ENCODE data around the gene MORN5.

DNA sequence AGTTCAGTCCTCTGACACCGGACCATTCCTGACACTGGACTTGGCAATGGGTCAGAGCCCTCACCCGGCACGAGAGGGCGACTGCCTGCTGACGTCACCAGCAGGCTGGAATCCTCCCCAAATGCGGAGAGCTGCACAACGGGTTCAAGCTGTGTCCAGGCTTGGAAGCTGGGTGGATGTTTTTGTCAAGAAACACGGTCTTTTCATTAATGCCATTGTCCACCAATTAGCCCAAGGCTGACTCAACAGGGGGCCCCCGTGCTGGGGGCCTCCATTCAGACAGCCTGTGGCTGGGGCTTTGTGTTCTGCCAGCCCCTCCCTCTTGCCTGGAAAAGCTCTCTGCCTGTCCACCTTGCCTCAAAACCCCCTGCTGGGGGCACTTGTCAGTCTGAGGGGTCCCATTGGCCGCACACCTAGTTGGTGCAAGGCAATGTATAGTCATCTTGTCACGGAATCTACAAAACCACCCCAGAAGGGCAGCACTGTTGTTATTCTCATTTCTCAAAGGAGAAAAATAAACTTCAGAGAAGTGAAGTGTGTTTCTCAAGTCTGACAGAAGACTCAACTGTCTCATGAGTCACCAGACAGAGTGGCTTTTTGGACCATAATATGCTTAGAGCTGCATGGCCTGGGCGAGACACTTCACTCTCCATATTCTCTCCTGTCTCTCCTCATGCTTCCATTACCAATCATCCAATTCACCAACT lies 24.7 kb upstream of the MORN5 start:
- TF ChIP-seq, protein P1, sequence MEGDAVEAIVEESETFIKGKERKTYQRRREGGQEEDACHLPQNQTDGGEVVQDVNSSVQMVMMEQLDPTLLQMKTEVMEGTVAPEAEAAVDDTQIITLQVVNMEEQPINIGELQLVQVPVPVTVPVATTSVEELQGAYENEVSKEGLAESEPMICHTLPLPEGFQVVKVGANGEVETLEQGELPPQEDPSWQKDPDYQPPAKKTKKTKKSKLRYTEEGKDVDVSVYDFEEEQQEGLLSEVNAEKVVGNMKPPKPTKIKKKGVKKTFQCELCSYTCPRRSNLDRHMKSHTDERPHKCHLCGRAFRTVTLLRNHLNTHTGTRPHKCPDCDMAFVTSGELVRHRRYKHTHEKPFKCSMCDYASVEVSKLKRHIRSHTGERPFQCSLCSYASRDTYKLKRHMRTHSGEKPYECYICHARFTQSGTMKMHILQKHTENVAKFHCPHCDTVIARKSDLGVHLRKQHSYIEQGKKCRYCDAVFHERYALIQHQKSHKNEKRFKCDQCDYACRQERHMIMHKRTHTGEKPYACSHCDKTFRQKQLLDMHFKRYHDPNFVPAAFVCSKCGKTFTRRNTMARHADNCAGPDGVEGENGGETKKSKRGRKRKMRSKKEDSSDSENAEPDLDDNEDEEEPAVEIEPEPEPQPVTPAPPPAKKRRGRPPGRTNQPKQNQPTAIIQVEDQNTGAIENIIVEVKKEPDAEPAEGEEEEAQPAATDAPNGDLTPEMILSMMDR (IDR thresholded peaks at IDR 0.05), result no peak
- TF ChIP-seq POLR2A (IDR thresholded peaks at IDR 0.05), result no peak

All from testis (tissue), 2 donors.